Stimulated activated CD4-positive, alpha-beta T cell treated with anti-CD3 and anti-CD28 coated beads, Interleukin-15, amount 100 ng/mL, for 24 hours (primary cell): ENCODE results near the gene MMP7.
A peak's percentile ranks its signal among the peaks of the same experiment; 100 is the strongest.

Experiments used
- DNase-seq: peaks from one replicate; pipeline ENCODE4 v3.0.0-alpha.2; 2020

MMP7 gene

DNA sequence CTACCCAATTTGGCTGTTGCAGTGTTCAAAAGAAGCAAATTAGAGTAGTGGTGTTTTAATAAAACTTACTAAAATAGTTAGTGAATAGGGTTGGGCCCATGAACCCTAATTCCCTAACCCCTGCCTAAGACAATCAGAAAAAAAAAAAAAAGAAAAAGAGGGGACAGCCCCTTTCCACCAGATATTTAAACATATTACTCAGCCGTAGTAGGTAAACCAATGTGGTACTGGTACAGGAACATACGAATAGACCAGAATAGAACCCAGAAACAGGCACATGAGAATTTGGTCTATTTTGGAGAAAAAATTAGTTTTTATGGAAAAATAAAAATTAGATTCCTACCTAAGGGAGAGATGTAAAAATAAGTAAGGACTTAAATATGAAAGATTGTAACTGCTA is 38.6 kb downstream of the MMP7 start:
- DNase-seq, result no peak

- no peak for DNase-seq
Observed at GRCh38 chr11:102489186-102490145, 41.1 kb downstream of the MMP7 start.

DNA sequence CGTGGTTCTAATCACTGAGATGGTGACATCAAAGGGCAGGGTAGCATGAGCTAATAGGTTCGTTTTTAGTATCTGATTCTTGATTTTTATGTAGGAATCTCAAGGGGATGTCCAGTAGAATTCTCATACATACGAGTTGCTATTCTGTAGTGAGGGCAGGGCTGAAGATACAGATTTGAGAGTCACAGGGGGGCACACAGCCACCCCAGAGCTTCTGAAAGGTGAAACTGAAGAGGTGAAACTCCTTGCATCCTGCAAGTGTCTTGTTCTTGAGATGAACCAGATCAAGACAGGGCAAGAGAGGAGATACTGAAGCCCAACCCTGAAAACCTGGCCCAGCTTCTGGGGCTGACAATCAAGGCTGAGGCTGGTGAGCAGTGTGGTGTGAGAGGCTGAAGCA is 42.3 kb downstream of the MMP7 start:
- no peak for DNase-seq

GRCh38 chr11:102487214-102487613 is 43.3 kb downstream of the MMP7 start:
- no peak for DNase-seq

GRCh38 chr11:102486584-102486983 is 44.0 kb downstream of the MMP7 start:
- DNase-seq, result no peak

GRCh38 chr11:102485095-102485722 is 45.3 kb downstream of the MMP7 start:
- no peak for DNase-seq

DNA sequence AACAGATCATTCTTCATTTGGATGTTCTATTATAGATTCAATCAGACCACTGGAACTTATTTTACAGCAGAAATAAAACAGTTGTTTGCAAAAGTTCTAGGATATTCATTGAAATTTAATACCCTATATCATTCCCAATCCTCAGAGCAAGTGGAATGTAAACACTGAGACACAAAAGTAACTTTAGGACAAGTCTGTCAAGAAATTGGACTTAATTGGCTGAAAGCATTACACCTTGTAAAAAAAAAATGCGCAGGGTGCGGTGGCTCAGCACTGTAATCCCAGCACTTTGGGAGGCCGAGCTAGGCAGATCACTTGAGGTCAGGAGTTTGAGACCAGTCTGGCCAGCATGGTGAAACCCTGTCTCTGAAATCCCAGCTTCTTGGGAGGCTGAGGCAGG is 48.1 kb downstream of the MMP7 start:
- no peak for DNase-seq

DNA sequence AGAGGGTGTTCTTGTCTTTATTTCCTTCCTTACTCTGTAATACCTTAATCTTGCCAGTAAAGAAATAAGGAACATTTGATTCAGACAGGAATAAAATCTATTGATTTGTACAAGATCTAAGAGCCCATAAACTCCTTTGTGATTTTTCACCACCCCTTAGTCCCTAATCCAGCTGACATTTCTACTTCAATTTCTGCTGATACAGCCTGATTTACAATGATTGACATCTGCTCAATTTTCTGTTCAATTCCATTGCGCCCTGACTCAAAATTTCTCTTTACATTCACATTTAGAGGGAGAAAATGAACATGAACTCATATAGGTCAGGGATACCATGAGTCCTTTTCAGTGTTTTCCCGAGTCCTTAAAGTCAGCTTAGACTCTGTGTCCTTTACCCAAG is 50.8 kb downstream of the MMP7 start:
- no peak for DNase-seq

DNA sequence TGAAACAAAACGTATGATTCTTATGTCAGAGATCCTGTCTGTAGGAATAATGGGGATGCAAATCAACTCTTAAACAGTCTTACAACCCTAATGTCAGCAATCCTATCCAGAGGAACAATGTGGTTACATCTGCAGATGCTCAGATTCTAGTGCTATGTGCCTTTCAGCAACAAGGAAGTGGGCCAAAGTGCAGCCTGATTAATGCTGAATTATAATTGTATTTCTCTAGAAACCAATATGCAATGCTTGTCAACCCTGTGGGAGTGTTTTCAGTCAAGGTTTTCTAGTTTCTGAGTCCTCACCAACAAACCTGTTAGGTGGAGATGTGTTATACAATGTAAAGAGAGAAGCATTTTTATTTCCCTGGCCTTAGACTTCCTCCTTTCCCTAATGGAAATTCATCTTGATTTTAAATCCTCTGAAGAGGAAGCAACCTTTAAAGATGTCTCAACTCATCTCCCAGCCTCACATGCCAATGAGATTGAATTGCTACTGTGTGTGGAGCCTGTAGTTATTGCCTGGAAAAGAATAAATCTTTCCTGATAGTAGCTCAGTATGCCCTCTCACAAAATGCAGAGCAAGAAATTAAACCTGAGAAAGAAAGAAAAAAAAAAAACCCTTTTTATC is 51.8 kb downstream of the MMP7 start:
- DNase-seq, result no peak

GRCh38 chr11:102476812-102477211 is 53.7 kb downstream of the MMP7 start:
- peak; percentile 44 for DNase-seq

- DNase-seq, result no peak
Observed at GRCh38 chr11:102476069-102476468, 54.5 kb downstream of the MMP7 start.

- no peak for DNase-seq
Observed at GRCh38 chr11:102473543-102473942, 57.0 kb downstream of the MMP7 start.

- no peak for DNase-seq
Observed at GRCh38 chr11:102472127-102472526, 58.4 kb downstream of the MMP7 start.

DNA sequence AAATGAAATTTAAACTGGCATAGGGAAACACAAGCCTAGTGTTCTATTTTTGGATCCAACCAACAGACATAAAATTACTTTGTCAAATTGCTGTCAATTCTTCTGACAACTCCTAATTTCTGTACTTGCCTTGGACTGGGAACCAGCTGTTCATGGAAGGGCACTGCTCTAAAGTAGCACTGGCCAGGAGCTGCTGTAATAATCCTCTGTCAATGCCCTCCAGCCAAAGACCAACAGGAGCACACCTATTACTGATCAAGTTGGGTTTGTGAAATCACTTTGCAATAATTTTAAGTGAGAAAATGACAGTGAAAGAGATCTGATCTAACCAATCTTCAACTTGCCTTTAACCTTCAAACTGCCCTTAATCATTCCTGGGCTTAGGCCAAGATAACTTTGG is 59.1 kb downstream of the MMP7 start:
- no peak for DNase-seq
